ENCODE results near the gene MGAT3. TPM values are rescaled to one million over a fixed set of nuclear protein-coding genes. Genes with fewer than 3 reads are reported as not detected.

MGAT3 gene
- total and polyA plus RNA-seq, 2 of the 8 experiments (the other 6 are each of a cell fraction or from before 2014, with no cell fraction given), result 4.3 to 9.2 TPM

DNA sequence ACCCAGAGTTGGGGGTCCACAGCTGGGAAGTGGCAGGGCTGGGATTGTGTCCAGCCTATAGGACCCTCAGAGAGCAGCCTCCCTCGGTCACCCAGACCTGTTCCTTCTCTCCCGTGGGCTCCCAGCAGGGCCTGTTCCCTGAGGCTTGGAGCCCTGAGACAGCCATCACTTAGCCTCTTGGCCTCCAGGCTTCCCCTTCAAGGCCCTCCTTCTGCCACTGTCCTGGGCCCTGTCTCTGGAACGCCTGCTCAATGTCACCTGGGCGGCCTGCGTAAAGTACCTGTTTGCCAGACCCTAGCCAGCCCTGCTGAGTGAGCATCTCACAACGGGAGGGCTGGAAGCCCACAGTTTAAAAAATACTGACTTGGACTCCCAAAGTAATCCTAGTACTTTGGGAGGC lies 6.5 kb downstream of the MGAT3 start:
- no peak for FAIRE-seq
- Histone ChIP-seq H3K56ac (replicated peaks; ENCODE audit: insufficient read length, low read depth, low read length) (no peak overlapping the region), H4K8ac (ENCODE audit: extremely low read depth, insufficient read depth, low read length) (no peak overlapping the region), H3K36me3 (ENCODE audit: control insufficient read depth in 2 of 4, insufficient read depth in 4 of 4, low read length in 3 of 4) (no peaks in the 10 kb centered on the region), H3K14ac (ENCODE audit: insufficient read length) (no peak overlapping the region), H3K18ac (ENCODE audit: extremely low read depth, low read length) (no peak overlapping the region), H3K79me2 (ENCODE audit: control insufficient read depth in 1 of 2, insufficient read depth in 2 of 2, low read length in 2 of 2) (no peaks in the 10 kb centered on the region), H2BK120ac (replicated peaks; ENCODE audit: low read depth, low read length) (no peak overlapping the region), H2AFZ (ENCODE audit: low read length) (no peak overlapping the region), H3K4me3 (ENCODE audit: extremely low read depth in 1 of 4, insufficient read depth in 2 of 4, low read depth in 3 of 4, low read length in 4 of 4) (no peak overlapping the region), H3K27ac (ENCODE audit: low read depth, low read length) (no peak overlapping the region), H3K79me1 (ENCODE audit: low read depth, low read length) (no peaks in the 10 kb centered on the region; the same call in 1 of the 2 replicates), H3K4me1 (replicated peaks in 1 of 4; ENCODE audit: control insufficient read depth in 3 of 4, insufficient read depth in 4 of 4, low read length in 3 of 4) (peaks cover 0 to 5% (median 0%) of the 10 kb centered on the region in 4 experiments; a peak in 3 of 7 replicates), H4K20me1 (replicated peaks in 1 of 2; ENCODE audit: control insufficient read depth in 1 of 2, insufficient read depth in 2 of 2, low read length in 2 of 2) (peaks cover 0 to 10% of the 10 kb centered on the region in 2 experiments), H3K4ac (replicated peaks; ENCODE audit: insufficient read length, low read depth, low read length) (no peak overlapping the region), H2BK5ac (ENCODE audit: low read depth, low read length) (no peak overlapping the region), H3K9me3 (ENCODE audit: insufficient read depth in 2 of 2, low read depth in 1 of 2, low read length in 1 of 2) (no peaks in the 10 kb centered on the region), H4K91ac (replicated peaks; ENCODE audit: insufficient read length, low read length) (no peak overlapping the region), H3K23ac (ENCODE audit: insufficient read length) (no peak overlapping the region), H3K23me2 (ENCODE audit: low read depth, low read length) (peaks cover 1% of the 10 kb centered on the region; the same call in 1 of the 2 replicates), H3K9ac (replicated peaks in 1 of 4; ENCODE audit: extremely low read depth in 1 of 4, low read depth in 3 of 4, low read length in 3 of 4) (no peak overlapping the region), H4K5ac (ENCODE audit: insufficient read length, low read depth, low read length) (no peak overlapping the region), H2AK5ac (ENCODE audit: low read depth, low read length) (no peak overlapping the region), H2BK20ac (ENCODE audit: low read length) (no peak overlapping the region), H2BK12ac (ENCODE audit: low read depth, low read length) (no peak overlapping the region), H3K4me2 (ENCODE audit: insufficient read depth in 1 of 2, low read depth in 2 of 2, low read length in 2 of 2) (no peak overlapping the region), H2BK15ac (ENCODE audit: low read length) (no peak overlapping the region), H3K27me3 (replicated peaks in 1 of 4; ENCODE audit: control insufficient read depth in 3 of 4, extremely low read depth in 1 of 4, insufficient read depth in 3 of 4, low read length in 3 of 4) (peaks cover 0 to 7% (median 5%) of the 10 kb centered on the region in 4 experiments; a peak in 5 of 7 replicates)
- ChIA-PET POLR2A (ENCODE audit: partially characterized antibody) (interaction anchor here (0.7 to 1.6 kb wide), 4 partner anchors 12 to 62 kb away, joined by 3 to 7 read pairs (median 3); no protein-coding TSS in a partner anchor), CTCF (ENCODE audit: partially characterized antibody) (interaction anchor here (0.7 to 6.0 kb wide), 4 partner anchors 25 to 66 kb away, joined by 3 to 60 read pairs (median 4); no protein-coding TSS in a partner anchor)
- WGBS, 2 experiments (ENCODE audit: extremely low coverage in 1 of 2, insufficient coverage in 1 of 2, insufficient read length in 1 of 2, insufficient replicate concordance in 2 of 2, low coverage in 1 of 2, low lambda C conversion rate in 2 of 2, missing lambda C conversion rate in 1 of 2), result 90% methylated on average over 6 of the region's 6 CpGs; no CpG with 5 or more reads in 1 of the 2 experiments
- DNase-seq (ENCODE audit: low read depth in 1 of 2, low spot score in 2 of 2), result no peak
- TF ChIP-seq SAP30 (IDR thresholded peaks at IDR 0.05; ENCODE audit: insufficient read depth, insufficient replicate concordance, low read length), result no peak
- no peak for TF ChIP-seq TAF1 (IDR thresholded peaks at IDR 0.05; ENCODE audit: low read depth, low read length)
- TF ChIP-seq, protein P1, sequence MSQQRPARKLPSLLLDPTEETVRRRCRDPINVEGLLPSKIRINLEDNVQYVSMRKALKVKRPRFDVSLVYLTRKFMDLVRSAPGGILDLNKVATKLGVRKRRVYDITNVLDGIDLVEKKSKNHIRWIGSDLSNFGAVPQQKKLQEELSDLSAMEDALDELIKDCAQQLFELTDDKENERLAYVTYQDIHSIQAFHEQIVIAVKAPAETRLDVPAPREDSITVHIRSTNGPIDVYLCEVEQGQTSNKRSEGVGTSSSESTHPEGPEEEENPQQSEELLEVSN (IDR thresholded peaks at IDR 0.05), result no peak
- TF ChIP-seq POLR2AphosphoS5 (IDR thresholded peaks at IDR 0.05; ENCODE audit: low read depth, low read length), result no peak
- TF ChIP-seq PHF8 (conservative IDR thresholded peaks at IDR 0.05; ENCODE audit: low read depth, low read length), result no peak
- no peak for TF ChIP-seq ATF2 (IDR thresholded peaks at IDR 0.05; ENCODE audit: low read length)
- TF ChIP-seq FOSL1 (IDR thresholded peaks at IDR 0.05; ENCODE audit: insufficient read depth, low read depth, low read length), result no peak
- TF ChIP-seq NRF1 (IDR thresholded peaks at IDR 0.05; ENCODE audit: low read depth, low read length), result no peak
- no peak for TF ChIP-seq GABPA (IDR thresholded peaks at IDR 0.05; ENCODE audit: borderline replicate concordance, insufficient read depth, low read length)
- TF ChIP-seq CBX8 (IDR thresholded peaks at IDR 0.05; ENCODE audit: borderline replicate concordance, low read depth, low read length), result no peak
- TF ChIP-seq ZNF274 (IDR thresholded peaks at IDR 0.05; ENCODE audit: borderline replicate concordance, extremely low read depth, low read length), result no peak

Measured in H1 (cell line).